Stimulated activated CD8-positive, alpha-beta memory T cell treated with anti-CD3 and anti-CD28 coated beads, Interleukin-15, amount 100 ng/mL, for 1 hour (primary cell): ENCODE data around the gene SIAH3.

Source experiments
- DNase-seq: peaks from one replicate; pipeline ENCODE4 v3.0.0-alpha.2; 2020; ENCODE audit warnings: low read depth

The SIAH3 gene

GRCh38 chr13:45863709-45864590 is 12.4 kb upstream of the SIAH3 start:
- DNase-seq: no peak

- DNase-seq: no peak
These were observed 9.8 kb upstream of the SIAH3 start for GRCh38 chr13:45861322-45861721.

- DNase-seq: no peak
These were observed 8.7 kb upstream of the SIAH3 start for GRCh38 chr13:45860240-45860639.

GRCh38 chr13:45859705-45860104 is 8.2 kb upstream of the SIAH3 start:
- DNase-seq: no peak

GRCh38 chr13:45852494-45852893 is 941 bp upstream of the SIAH3 start:
- no peak for DNase-seq

- no peak for DNase-seq
These were observed 403 bp upstream of the SIAH3 start for GRCh38 chr13:45851956-45852355.

GRCh38 chr13:45850027-45850613 is 1.4 kb downstream of the SIAH3 start:
- DNase-seq: no peak

GRCh38 chr13:45849408-45849807 is 2.1 kb downstream of the SIAH3 start:
- no peak for DNase-seq

GRCh38 chr13:45847554-45848224 is 3.9 kb downstream of the SIAH3 start:
- no peak for DNase-seq

GRCh38 chr13:45846681-45847080 is 4.9 kb downstream of the SIAH3 start:
- DNase-seq: no peak

GRCh38 chr13:45838171-45838745 is 13.3 kb downstream of the SIAH3 start:
- DNase-seq: no peak

- DNase-seq: no peak
These were observed 14.4 kb downstream of the SIAH3 start for GRCh38 chr13:45837111-45837510.

- DNase-seq: no peak
These were observed 17.1 kb downstream of the SIAH3 start for GRCh38 chr13:45834411-45834994.

- DNase-seq: no peak
These were observed 17.7 kb downstream of the SIAH3 start for GRCh38 chr13:45833663-45834375.

- no peak for DNase-seq
These were observed 18.3 kb downstream of the SIAH3 start for GRCh38 chr13:45833242-45833641.

GRCh38 chr13:45831851-45832250 is 19.7 kb downstream of the SIAH3 start:
- no peak for DNase-seq

GRCh38 chr13:45830121-45830520 is 21.4 kb downstream of the SIAH3 start:
- no peak for DNase-seq

GRCh38 chr13:45828256-45828968 is 23.1 kb downstream of the SIAH3 start:
- DNase-seq: no peak

GRCh38 chr13:45827318-45827717 is 24.2 kb downstream of the SIAH3 start:
- DNase-seq: no peak

- DNase-seq: no peak
These were observed 24.8 kb downstream of the SIAH3 start for GRCh38 chr13:45826731-45827130.

GRCh38 chr13:45825387-45825650 is 26.2 kb downstream of the SIAH3 start:
- DNase-seq: no peak
